Prostate gland (tissue), 2 donors: ENCODE measurements around the gene SUN5.

Experiments used
- CTCF ChIP-seq, 4 experiments: fragments of 200-600 bp in 2 of 4; fragments of 450-650 bp in 2 of 4; sonication (generic) in 2 of 4; IDR thresholded peaks; 1 replicate in 3 of 4; 2 replicates in 1 of 4; pipeline ENCODE4 v1.5.1; 2016 to 2019; ENCODE audit warnings: antibody characterized with exemption in 4 of 4, mild to moderate bottlenecking in 2 of 4, moderate library complexity in 2 of 4
- POLR2A ChIP-seq: fragments of 450-650 bp; IDR thresholded peaks from one replicate; pipeline ENCODE4 v1.6.1; 2016; ENCODE audit warnings: antibody characterized with exemption, mild to moderate bottlenecking

- TF ChIP-seq CTCF (IDR thresholded peaks at IDR 0.05), result no peak
- no peak for TF ChIP-seq POLR2A
These were observed 6.8 kb downstream of the SUN5 start for GRCh38 chr20:32997431-32997830.
